Endothelial cell of umbilical vein (primary cell): ENCODE results near the gene ULBP1.

Source experiments
- EZH2 ChIP-seq: IDR thresholded peaks from 2 replicates; pipeline ENCODE4 v1.6.1; 2012; ENCODE audit warnings: borderline replicate concordance, low read depth, mild to moderate bottlenecking, moderate library complexity, low read length, inconsistent platforms; ENCODE audit not compliant: severe bottlenecking
- FOS ChIP-seq: IDR thresholded peaks from 2 replicates; pipeline ENCODE4 v1.6.1; 2011; ENCODE audit warnings: mild to moderate bottlenecking, low read length, moderate library complexity, borderline replicate concordance; ENCODE audit not compliant: insufficient read depth
- GATA2 ChIP-seq: IDR thresholded peaks from 2 replicates; pipeline ENCODE4 v1.7.0; 2011; ENCODE audit warnings: low read depth, mild to moderate bottlenecking, moderate library complexity, mixed read lengths, low read length; ENCODE audit not compliant: insufficient read length, insufficient read depth
- JUN ChIP-seq: IDR thresholded peaks from 2 replicates; pipeline ENCODE4 v1.6.1; 2011; ENCODE audit warnings: borderline replicate concordance, low read depth; ENCODE audit not compliant: insufficient read length, insufficient read depth
- MYC ChIP-seq: IDR thresholded peaks from one replicate; pipeline ENCODE4 v1.6.1; 2011; ENCODE audit warnings: mild to moderate bottlenecking, low read depth, low read length
- POLR2A ChIP-seq: IDR thresholded peaks from 2 replicates; pipeline ENCODE4 v1.6.1; 2012; ENCODE audit warnings: low read depth, mild to moderate bottlenecking, control low read depth, low read length
- POLR2AphosphoS5 ChIP-seq: IDR thresholded peaks from 2 replicates; pipeline ENCODE4 v1.6.1; 2012; ENCODE audit warnings: low read depth, mild to moderate bottlenecking, control low read depth, low read length, moderate library complexity; ENCODE audit not compliant: insufficient read depth
- TF ChIP-seq, protein P1 (sequence below), 2 donors: IDR thresholded peaks; 1 replicate in 1 of 2; 2 replicates in 1 of 2; pipeline ENCODE4 v1.5.1; 2011; ENCODE audit warnings: low read length in 2 of 2, mild to moderate bottlenecking in 2 of 2, moderate library complexity in 2 of 2, control low read depth in 1 of 2, inconsistent platforms in 1 of 2, low read depth in 1 of 2; ENCODE audit not compliant: insufficient read depth in 1 of 2; ENCODE audit errors: extremely low read depth in 1 of 2
- TF ChIP-seq, protein P2 (sequence below): IDR thresholded peaks from 2 replicates; pipeline ENCODE4 v1.6.1; 2011; ENCODE audit not compliant: insufficient read depth, insufficient read length

- TF ChIP-seq POLR2AphosphoS5 (peak; percentile 17), EZH2 (peak; percentile 13), POLR2A (peak; percentile 39), MYC (no peak), FOS (no peak), JUN (no peak), GATA2 (no peak)
- TF ChIP-seq, protein P1, sequence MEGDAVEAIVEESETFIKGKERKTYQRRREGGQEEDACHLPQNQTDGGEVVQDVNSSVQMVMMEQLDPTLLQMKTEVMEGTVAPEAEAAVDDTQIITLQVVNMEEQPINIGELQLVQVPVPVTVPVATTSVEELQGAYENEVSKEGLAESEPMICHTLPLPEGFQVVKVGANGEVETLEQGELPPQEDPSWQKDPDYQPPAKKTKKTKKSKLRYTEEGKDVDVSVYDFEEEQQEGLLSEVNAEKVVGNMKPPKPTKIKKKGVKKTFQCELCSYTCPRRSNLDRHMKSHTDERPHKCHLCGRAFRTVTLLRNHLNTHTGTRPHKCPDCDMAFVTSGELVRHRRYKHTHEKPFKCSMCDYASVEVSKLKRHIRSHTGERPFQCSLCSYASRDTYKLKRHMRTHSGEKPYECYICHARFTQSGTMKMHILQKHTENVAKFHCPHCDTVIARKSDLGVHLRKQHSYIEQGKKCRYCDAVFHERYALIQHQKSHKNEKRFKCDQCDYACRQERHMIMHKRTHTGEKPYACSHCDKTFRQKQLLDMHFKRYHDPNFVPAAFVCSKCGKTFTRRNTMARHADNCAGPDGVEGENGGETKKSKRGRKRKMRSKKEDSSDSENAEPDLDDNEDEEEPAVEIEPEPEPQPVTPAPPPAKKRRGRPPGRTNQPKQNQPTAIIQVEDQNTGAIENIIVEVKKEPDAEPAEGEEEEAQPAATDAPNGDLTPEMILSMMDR (IDR thresholded peaks at IDR 0.05; ENCODE audit: extremely low read depth in 1 of 2, insufficient read depth in 1 of 2, low read depth in 1 of 2, low read length in 2 of 2), result peak in 1 of 2 donors; percentile 32
- TF ChIP-seq, protein P2, sequence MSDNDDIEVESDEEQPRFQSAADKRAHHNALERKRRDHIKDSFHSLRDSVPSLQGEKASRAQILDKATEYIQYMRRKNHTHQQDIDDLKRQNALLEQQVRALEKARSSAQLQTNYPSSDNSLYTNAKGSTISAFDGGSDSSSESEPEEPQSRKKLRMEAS, result peak; percentile 76
These were observed 41.3 kb downstream of the ULBP1 start for GRCh38 chr6:150004783-150005717.
